ENCODE results near the gene GRIK3.
"Not testable (repeated sequence)": the region's sequence is repeated elsewhere in the genome, so short reads cannot be mapped to it uniquely, and the experiment has no call there.

The GRIK3 gene

GRCh38 chr1:36909946-36910725 lies 124.2 kb downstream of the GRIK3 start:
- no peak for DNase-seq (ENCODE audit: low read depth in 2 of 2)

GRCh38 chr1:36909359-36909758 lies 125.0 kb downstream of the GRIK3 start:
- not testable (repeated sequence) for DNase-seq (ENCODE audit: low read depth in 2 of 2)

GRCh38 chr1:36908096-36908495 lies 126.2 kb downstream of the GRIK3 start:
- no peak for DNase-seq (ENCODE audit: low read depth in 2 of 2)

- DNase-seq (ENCODE audit: low read depth in 2 of 2): no peak
These were observed 127.8 kb downstream of the GRIK3 start for GRCh38 chr1:36906555-36906954.

- no peak for DNase-seq (ENCODE audit: low read depth in 2 of 2)
These were observed 128.4 kb downstream of the GRIK3 start for GRCh38 chr1:36905941-36906340.

GRCh38 chr1:36900128-36900527 lies 134.2 kb downstream of the GRIK3 start:
- no peak for DNase-seq (ENCODE audit: low read depth in 2 of 2)

- not testable (repeated sequence) for DNase-seq (ENCODE audit: low read depth in 2 of 2)
These were observed 136.5 kb downstream of the GRIK3 start for GRCh38 chr1:36897813-36898212.

- DNase-seq (ENCODE audit: low read depth in 2 of 2): no peak
These were observed 139.5 kb downstream of the GRIK3 start for GRCh38 chr1:36894824-36895223.

GRCh38 chr1:36890776-36891175 lies 143.5 kb downstream of the GRIK3 start:
- DNase-seq (ENCODE audit: low read depth in 2 of 2): no peak

GRCh38 chr1:36889478-36890226 lies 144.7 kb downstream of the GRIK3 start:
- no peak for DNase-seq (ENCODE audit: low read depth in 2 of 2)

GRCh38 chr1:36888811-36889477 lies 145.4 kb downstream of the GRIK3 start:
- DNase-seq (ENCODE audit: low read depth in 2 of 2): no peak

- no peak for DNase-seq (ENCODE audit: low read depth in 2 of 2)
These were observed 148.6 kb downstream of the GRIK3 start for GRCh38 chr1:36885540-36886357.

GRCh38 chr1:36884801-36885200 lies 149.5 kb downstream of the GRIK3 start:
- no peak for DNase-seq (ENCODE audit: low read depth in 2 of 2)

- DNase-seq (ENCODE audit: low read depth in 2 of 2): no peak
These were observed 150.2 kb downstream of the GRIK3 start for GRCh38 chr1:36884029-36884701.

GRCh38 chr1:36883315-36883949 lies 150.9 kb downstream of the GRIK3 start:
- no peak for DNase-seq (ENCODE audit: low read depth in 2 of 2)

- DNase-seq (ENCODE audit: low read depth in 2 of 2): no peak
These were observed 151.6 kb downstream of the GRIK3 start for GRCh38 chr1:36882536-36883285.

GRCh38 chr1:36881541-36881940 lies 152.8 kb downstream of the GRIK3 start:
- no peak for DNase-seq (ENCODE audit: low read depth in 2 of 2)

- DNase-seq (ENCODE audit: low read depth in 2 of 2): no peak
These were observed 153.3 kb downstream of the GRIK3 start for GRCh38 chr1:36881068-36881405.

- no peak for DNase-seq (ENCODE audit: low read depth in 2 of 2)
These were observed 153.9 kb downstream of the GRIK3 start for GRCh38 chr1:36880155-36881067.

All from stimulated activated CD8-positive, alpha-beta memory T cell treated with anti-CD3 and anti-CD28 coated beads, Interleukin-15, amount 100 ng/mL, for 4 hours (primary cell).